OCI-LY7 (cell line): ENCODE results near the gene SLC25A41. TPM values are rescaled to one million over a fixed set of nuclear protein-coding genes. Genes with fewer than 3 reads are reported as not detected.

Experiments
- BruUV-seq: library from RNA; stranded (reverse); fragments of 400-500 nt; replicated peaks from 2 replicates; lab custom pipeline; 2021; lab: Mats Ljungman, UMichigan
- CTCF ChIA-PET: fragments of 300-600 bp; sonication (Branson Sonifier 250); formaldehyde crosslinking; loops from one replicate; lab custom pipeline; 2022; ENCODE audit warnings: antibody characterized with exemption; ENCODE audit not compliant: unreplicated experiment; lab: Charles Lee
- POLR2A ChIA-PET: fragments of 300-600 bp; sonication (Branson Sonifier 250); formaldehyde crosslinking; loops from one replicate; lab custom pipeline; 2022; ENCODE audit warnings: antibody characterized with exemption; lab: Charles Lee
- DNase-seq: peaks from one replicate; pipeline ENCODE4 v3.0.0-alpha.2; 2015; ENCODE audit warnings: low spot score
- H2AFZ ChIP-seq: fragments of 200-600 bp; sonication (generic), shearing (Covaris generic); 2 replicates; pipeline ENCODE4 v1.6.1; 2014; ENCODE audit warnings: mild to moderate bottlenecking, antibody characterized with exemption, low read length, moderate library complexity
- H3K27ac ChIP-seq: fragments of 200-600 bp; sonication (generic); 2 replicates; pipeline ENCODE4 v1.5.1; 2014; ENCODE audit warnings: mixed run types, low read depth, mild to moderate bottlenecking, moderate library complexity, low read length, inconsistent platforms; ENCODE audit not compliant: poor library complexity, severe bottlenecking
- H3K36me3 ChIP-seq: fragments of 200-600 bp; sonication (generic); 2 replicates; pipeline ENCODE4 v1.6.1; 2014; ENCODE audit warnings: mild to moderate bottlenecking, antibody characterized with exemption, low read length, moderate library complexity, mixed read lengths; ENCODE audit not compliant: insufficient read depth
- H3K4me1 ChIP-seq: fragments of 200-600 bp; sonication (generic); 2 replicates; pipeline ENCODE4 v1.5.1; 2014; ENCODE audit warnings: mild to moderate bottlenecking, low read length; ENCODE audit not compliant: insufficient read depth, poor library complexity, severe bottlenecking
- H3K4me2 ChIP-seq: fragments of 200-600 bp; sonication (generic); 2 replicates; pipeline ENCODE4 v1.6.1; 2014; ENCODE audit warnings: mild to moderate bottlenecking, low read length
- H3K4me3 ChIP-seq: fragments of 200-600 bp; sonication (generic); 2 replicates; pipeline ENCODE4 v1.5.1; 2014; ENCODE audit warnings: mild to moderate bottlenecking, low read depth, low read length; ENCODE audit not compliant: poor library complexity, severe bottlenecking
- H3K79me2 ChIP-seq: fragments of 200-600 bp; sonication (generic); 2 replicates; pipeline ENCODE4 v1.6.1; 2016; ENCODE audit warnings: low read depth, mild to moderate bottlenecking, low read length, moderate library complexity, mixed read lengths; ENCODE audit not compliant: insufficient read depth
- H3K9me2 ChIP-seq: fragments of 200-600 bp; sonication (generic); 2 replicates; pipeline ENCODE4 v1.6.1; 2016; ENCODE audit warnings: mild to moderate bottlenecking, low read length, mixed read lengths; ENCODE audit not compliant: insufficient read depth
- H3K9me3 ChIP-seq: fragments of 200-600 bp; sonication (generic); 2 replicates; pipeline ENCODE4 v1.6.1; 2014; ENCODE audit warnings: mild to moderate bottlenecking, mixed run types, low read length, mixed read lengths
- H4K20me1 ChIP-seq: fragments of 200-600 bp; sonication (generic); 2 replicates; pipeline ENCODE4 v1.6.1; 2014; ENCODE audit warnings: mild to moderate bottlenecking, antibody characterized with exemption, low read length, moderate library complexity, mixed read lengths; ENCODE audit not compliant: insufficient read depth
- CTCF ChIP-seq: fragments of 200-600 bp; sonication (generic); conservative IDR thresholded peaks from 2 replicates; pipeline ENCODE4 v1.5.1; 2014; ENCODE audit warnings: mild to moderate bottlenecking, antibody characterized with exemption, low read length, moderate library complexity, mixed read lengths
- EZH2phosphoT487 ChIP-seq: fragments of 200-600 bp; sonication (generic); IDR thresholded peaks from 2 replicates; pipeline ENCODE4 v1.6.1; 2018; ENCODE audit warnings: low read depth, borderline replicate concordance, mild to moderate bottlenecking, mixed run types, antibody characterized with exemption, low read length, moderate library complexity, mixed read lengths
- intact Hi-C: fragments of 100-400 bp; cut with micrococcal nuclease; formaldehyde crosslinking; loops from one replicate; pipeline ENCODE4 v1.10.0; 2022; ENCODE audit not compliant: unreplicated experiment
- total RNA-seq, 2 experiments: library from RNA; depleted of rRNA in 1 of 2; stranded (reverse); fragments of >200 nt in 1 of 2; shearing (Covaris generic) in 1 of 2; gene quantifications; 2 replicates each; pipeline ENCODE4 v1.2.3, GENCODE V29; 2014 to 2022

Gene SLC25A41
- total RNA-seq, 2 experiments from 2014 or later, result not detected

- no peak for TF ChIP-seq EZH2phosphoT487
- 0 out of 2 replicates have a peak, but pooled peaks have one; percentile 5 for TF ChIP-seq CTCF
- Histone ChIP-seq H3K4me2 (peak within 1 kb of the TSS; percentile 91), H3K9me3 (peaks cover 9% of the 10 kb centered on the region), H2AFZ (peak within 1 kb of the TSS; percentile 76), H3K4me3 (peak within 1 kb of the TSS; percentile 89), H3K9me2 (no peaks in the 10 kb centered on the region), H3K79me2 (peaks cover 13% of the 10 kb centered on the region; the same call in 1 of the 2 replicates), H3K27ac (peak within 1 kb of the TSS; percentile 62), H3K36me3 (peaks cover 32% of the 10 kb centered on the region), H3K4me1 (peaks cover 15% of the 10 kb centered on the region), H4K20me1 (no peaks in the 10 kb centered on the region)
- ChIA-PET CTCF (interaction anchor here (0.6 kb wide), 2 partner anchors 10 to 128 kb away, joined by 4 to 5 read pairs; no protein-coding TSS in a partner anchor), POLR2A (interaction anchor here (1.8 kb wide), 1 partner anchor 22 kb away, joined by 6 read pairs; the partner anchor contains the start of gene DENND1C)
- BruUV-seq, result no TSS peak
- DNase-seq, result peak; percentile 88
- intact Hi-C loops, result loop anchor here (1.0 to 5.0 kb wide), 5 partner anchors 35 to 277 kb away; partner anchors contain the start of genes GPR108, KHSRP and TUBB4A
Observed at GRCh38 chr19:6459262-6460098, 25.9 kb upstream of the SLC25A41 start, which contains the start of gene SLC25A23. Gene SLC25A23, minus strand, starts transcription at chr19:6459792. Its CDS starts 164 bp downstream, at chr19:6459628.

DNA sequence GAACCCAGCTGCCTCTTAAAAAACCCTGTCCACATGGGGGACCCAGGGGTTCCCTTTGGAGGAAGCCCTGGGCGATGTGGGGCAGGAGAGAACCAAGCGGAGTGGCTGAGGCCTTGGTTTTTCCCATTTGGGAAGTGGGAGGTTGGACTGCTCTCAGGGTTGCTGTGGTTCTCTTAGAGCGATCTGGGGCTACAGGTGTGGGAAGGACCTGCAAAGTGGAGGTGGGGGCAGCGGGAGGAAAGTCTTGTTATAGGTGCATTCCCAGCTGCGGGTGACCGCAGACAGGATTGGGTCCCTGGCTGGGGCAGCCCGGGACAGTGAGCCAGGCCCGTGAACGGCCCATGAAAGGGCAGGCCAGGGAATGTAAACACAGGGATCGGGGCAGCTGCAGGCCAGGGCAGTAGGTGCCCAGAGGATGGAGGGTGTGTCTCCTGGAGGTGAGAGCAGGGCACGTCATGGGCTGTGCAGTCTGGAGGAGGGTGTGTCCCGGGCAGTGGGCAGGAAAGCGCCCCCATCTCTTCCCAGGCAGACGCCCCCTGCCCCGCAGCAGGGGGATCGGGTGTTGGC lies 25.2 kb upstream of the SLC25A41 start:
- TF ChIP-seq EZH2phosphoT487 (no peak), CTCF (peak; percentile 28)
- Histone ChIP-seq H3K36me3 (peaks cover 40% of the 10 kb centered on the region), H3K79me2 (peaks cover 13% of the 10 kb centered on the region; the same call in 1 of the 2 replicates), H3K4me1 (peaks cover 15% of the 10 kb centered on the region), H2AFZ (peak overlapping the region; percentile 53; the same call in 1 of the 2 replicates), H3K4me2 (peak overlapping the region; percentile 91), H3K9me2 (no peaks in the 10 kb centered on the region), H3K27ac (peak overlapping the region; percentile 62), H4K20me1 (no peaks in the 10 kb centered on the region), H3K4me3 (peak overlapping the region; percentile 89), H3K9me3 (peaks cover 16% of the 10 kb centered on the region)
- no TSS peak for BruUV-seq
- ChIA-PET POLR2A (interaction anchor here (1.8 kb wide), 1 partner anchor 22 kb away, joined by 6 read pairs; the partner anchor contains the start of gene DENND1C), CTCF (interaction anchor here (0.6 kb wide), 1 partner anchor 128 kb away, joined by 5 read pairs; no protein-coding TSS in a partner anchor)
- DNase-seq, result peak; percentile 27
- intact Hi-C loops, result no loop called here
